Astrocyte of the hippocampus (primary cell): Measurements from ENCODE around the gene IQSEC1.

Experiments
- DNase-seq: peaks from one replicate; pipeline ENCODE4 v3.0.0; 2011; ENCODE audit warnings: low read depth, low spot score

Gene IQSEC1

DNA sequence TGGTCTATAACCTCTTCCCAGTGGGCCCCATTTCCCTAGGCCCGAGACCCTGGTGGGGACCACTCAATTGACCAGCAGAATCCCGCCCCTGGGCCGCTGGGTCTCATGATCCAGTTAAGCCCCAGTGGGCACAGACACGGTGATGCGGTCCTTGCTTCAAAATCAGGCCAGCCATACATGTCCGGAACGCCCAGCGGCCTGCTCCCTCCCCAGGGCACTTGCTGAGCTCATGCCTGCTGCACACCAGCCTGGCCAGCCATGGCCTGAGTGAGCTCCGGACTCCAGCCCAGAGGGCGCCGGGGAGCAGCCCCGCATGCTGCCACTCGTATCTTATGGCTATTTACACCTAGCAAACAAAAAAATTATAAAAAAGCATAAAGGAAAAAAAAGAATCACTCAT is 34.4 kb upstream of the IQSEC1 start:
- no peak for DNase-seq

GRCh38 chr3:13106308-13107001 is 33.2 kb upstream of the IQSEC1 start:
- DNase-seq, result no peak

DNA sequence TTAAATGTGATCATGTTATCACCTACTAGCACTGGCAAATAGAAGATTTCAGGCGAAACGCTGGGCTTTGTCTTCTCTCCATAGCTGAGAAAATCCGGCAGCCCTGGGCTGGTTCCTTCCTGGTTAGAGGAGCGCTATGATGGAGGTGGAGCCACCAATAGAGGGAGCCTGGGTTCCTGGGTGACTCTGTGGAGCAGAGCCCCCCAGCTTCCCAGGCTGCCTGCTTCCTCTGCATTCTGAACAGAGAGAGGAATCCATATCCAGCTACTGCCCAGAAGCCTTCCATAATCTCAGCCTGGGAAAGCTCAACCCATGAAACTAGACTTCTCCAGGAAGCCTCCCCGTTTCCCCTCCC is 32.6 kb upstream of the IQSEC1 start:
- DNase-seq, result no peak

- no peak for DNase-seq
Measured at GRCh38 chr3:13105181-13105895, 32.1 kb upstream of the IQSEC1 start.

DNA sequence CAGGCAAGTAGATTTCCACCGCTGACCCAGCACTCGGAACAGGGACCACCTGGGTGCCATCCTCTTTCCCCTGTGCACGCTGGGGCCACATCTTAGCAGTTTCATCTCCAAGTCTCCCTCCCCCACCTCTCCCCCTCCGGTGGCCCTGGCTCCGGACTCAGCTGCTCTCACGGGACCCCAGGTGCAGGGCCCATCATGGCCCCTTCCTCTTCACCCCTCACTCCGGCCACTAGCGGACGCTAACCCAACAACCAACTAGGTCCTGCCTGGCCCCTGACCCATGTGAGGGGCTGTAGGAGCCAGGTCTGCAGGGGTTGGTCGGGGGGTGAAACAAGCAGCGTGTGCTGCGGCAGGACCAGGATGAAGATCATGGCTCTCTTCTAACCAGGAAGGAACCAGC is 31.3 kb upstream of the IQSEC1 start:
- DNase-seq, result no peak

DNA sequence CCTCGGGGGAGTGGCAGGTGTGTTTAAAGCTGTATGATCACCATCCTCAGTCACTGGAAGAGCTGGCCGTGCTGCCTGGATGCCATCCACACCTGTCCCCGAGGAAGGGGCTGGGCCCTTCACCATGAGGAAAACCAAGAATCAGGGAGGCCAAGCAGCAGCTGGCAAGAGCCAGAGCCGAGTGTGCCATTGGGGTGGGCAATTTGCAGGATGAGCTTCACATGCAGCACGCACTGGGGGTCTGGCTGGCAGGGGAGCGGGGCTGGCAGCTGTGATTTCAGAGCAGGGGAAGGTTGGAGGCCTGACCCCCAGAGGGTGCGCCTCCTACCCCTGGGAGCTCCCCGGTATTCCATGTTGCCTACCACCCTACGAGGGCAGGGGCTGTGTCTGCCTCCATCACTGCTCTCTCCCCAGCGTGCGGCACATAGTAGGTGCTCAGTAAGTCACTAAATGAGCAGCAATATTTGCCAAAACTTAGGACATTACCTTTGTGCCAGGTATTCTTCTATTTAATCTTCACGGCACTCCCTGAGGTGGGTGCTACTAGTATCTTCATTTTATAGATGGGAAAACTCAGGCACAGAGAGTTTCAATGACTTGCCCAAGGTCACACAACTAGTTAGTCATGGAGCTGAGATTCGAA is 30.3 kb upstream of the IQSEC1 start:
- DNase-seq, result no peak

DNA sequence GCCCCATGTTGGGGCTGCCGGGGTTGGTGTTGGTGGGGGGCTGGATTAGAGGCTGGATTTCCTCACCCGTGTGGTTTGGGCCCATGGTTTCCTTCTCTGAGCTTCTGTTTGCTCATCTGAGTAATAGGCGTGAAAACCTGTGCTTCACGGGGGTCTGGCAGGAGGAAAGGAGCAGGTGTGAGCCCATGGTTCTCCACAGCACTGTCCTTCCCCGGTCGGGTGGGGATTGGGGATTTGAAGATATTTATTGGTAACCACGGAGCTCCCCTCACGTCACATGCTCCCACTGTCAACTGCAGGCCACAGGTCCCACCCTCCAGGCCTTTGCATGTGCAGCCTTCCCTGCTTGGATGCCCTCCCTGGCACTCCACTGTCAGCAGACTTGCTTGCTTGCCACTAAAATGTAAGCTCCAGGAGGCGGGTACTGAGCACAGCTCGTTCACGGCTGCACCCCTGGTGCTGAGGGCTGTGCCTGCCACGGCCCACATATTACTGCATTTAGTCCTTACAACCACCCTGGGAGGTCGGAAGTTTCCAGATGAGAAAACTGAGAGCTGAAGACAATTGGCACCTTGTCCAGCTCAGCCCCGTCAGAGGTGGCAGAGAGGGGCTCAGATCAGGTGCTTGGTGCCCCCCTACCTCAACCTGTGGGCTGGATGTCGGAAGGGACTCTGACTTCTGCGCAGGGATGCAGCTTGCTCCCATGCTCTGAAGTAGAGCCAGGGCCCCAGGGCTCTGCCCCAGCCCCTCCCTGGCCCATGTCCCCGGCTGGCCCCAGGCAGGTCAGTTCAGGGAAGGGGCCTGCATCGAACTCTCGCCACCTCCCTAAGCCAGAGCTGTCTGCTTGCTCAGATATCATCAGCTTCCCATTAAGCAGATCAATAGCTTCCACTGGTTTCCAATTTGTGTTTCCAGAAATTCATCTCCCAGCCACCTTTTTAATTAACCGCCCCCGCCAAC is 29.4 kb upstream of the IQSEC1 start:
- DNase-seq, result no peak

DNA sequence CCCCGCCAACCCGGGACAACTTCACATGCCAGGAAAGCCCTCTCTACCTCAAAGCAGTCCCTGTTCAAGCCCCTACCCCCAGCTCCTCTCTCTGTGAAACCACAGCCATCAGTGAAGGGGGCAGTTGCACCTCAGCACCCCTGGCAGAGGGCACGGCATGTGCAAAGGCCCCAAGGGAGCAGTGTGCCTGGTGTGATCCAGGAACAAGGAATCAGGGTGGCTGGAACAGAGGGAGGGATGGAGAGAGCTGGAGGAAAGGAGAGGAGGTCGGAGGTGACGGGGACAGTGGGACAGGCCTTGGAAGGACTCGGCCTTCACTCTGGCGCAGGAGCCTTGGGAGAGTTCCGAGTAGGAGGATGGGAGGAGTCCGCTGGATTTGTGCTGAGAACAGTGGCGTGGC is 26.5 kb upstream of the IQSEC1 start:
- no peak for DNase-seq

- no peak for DNase-seq
Measured at GRCh38 chr3:13098192-13098988, 25.2 kb upstream of the IQSEC1 start.

- no peak for DNase-seq
Measured at GRCh38 chr3:13096356-13096755, 23.1 kb upstream of the IQSEC1 start.

- no peak for DNase-seq
Measured at GRCh38 chr3:13095408-13095937, 22.2 kb upstream of the IQSEC1 start.

GRCh38 chr3:13093687-13094086 is 20.5 kb upstream of the IQSEC1 start:
- DNase-seq, result no peak

- no peak for DNase-seq
Measured at GRCh38 chr3:13092621-13093617, 19.7 kb upstream of the IQSEC1 start.

DNA sequence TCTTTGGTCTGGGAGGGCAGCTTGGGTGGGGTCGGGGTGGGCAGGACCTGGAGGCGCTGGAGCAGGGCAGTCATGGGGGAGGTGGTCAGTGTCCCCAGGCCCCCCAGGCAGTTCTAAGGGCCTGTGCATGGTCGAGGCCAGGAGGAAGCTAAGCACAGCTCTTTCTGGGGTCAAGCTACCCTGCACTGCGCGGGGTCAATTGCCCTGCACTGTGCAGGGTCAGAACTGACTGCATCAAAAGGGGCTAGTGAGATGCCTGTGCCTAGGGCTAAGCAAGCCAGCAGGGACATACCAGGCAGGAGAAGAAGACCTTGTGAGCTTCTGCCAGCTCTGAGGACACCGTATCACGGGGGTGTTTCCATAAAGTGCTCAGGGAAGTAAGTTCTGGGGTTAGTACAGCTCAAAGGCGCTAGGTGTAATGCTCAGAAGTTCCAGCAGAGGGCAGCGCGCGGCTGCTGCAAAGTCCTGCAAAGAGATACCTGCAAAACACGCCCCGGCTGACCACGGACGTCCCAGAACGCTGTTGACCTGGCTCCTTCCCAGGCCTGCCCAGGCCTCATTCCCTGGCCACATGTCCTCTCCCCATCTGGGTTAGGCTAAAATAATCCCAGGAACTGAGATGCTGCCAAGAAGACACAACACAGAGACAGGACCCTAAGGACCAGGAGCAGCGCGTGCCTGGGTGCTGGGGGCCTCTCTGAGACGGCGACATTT is 18.8 kb upstream of the IQSEC1 start:
- peak; percentile 87 for DNase-seq

- DNase-seq, result no peak
Measured at GRCh38 chr3:13088028-13089006, 15.1 kb upstream of the IQSEC1 start.

DNA sequence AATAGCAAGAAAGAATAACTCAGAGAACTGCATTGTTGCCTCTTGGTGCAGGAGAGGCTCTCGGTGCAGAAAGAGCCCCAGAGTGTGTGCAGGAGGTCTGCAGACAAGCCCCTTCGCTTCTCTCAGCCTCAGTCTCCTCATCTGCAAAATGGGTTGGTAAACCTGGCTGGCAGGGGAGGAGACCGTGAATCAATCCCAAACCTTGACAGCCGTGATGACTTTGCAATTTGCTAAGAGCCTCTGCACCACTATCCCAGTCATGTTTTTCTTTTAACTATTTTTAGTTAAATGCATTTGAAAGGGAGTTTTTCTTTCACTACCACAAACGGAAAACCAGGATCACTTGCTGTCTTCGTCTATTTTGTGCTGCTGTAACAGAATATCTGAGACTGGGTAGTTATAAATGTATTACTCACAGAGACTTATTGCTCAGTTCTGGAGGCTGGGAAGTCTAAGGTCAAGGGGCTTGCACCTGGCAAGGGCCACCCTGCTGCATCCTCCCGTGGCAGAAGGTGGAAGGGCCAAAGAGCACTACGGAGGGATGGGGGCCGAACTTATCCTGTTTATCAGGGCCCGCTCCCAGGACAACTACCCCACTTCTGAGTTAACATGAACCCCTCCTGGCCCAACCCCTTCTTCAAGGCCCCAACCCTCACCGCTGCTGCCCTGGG is 14.2 kb upstream of the IQSEC1 start:
- DNase-seq, result no peak

- no peak for DNase-seq
Measured at GRCh38 chr3:13086531-13086981, 13.3 kb upstream of the IQSEC1 start.
